ENCODE measurements around the gene DEXI.

GRCh38 chr16:10926094-10926493 is 16.2 kb downstream of the DEXI start:
- TF ChIP-seq CTCF (conservative IDR thresholded peaks at IDR 0.05; ENCODE audit: low read depth, low read length) (no peak), EZH2 (IDR thresholded peaks at IDR 0.05; ENCODE audit: low read length, unreplicated experiment) (no peak), EZH2phosphoT487 (IDR thresholded peaks at IDR 0.05; ENCODE audit: borderline replicate concordance, low read length) (no peak)

All from PC-3 (cell line).